Right renal pelvis (tissue), 4 donors: ENCODE results near the gene RAB4A. TPM values are rescaled to one million over a fixed set of nuclear protein-coding genes. Genes with fewer than 3 reads are reported as not detected.
"Not testable (repeated sequence)": the region's sequence is repeated elsewhere in the genome, so short reads cannot be mapped to it uniquely, and the experiment has no call there.

Experiments used
- DNase-seq, 4 donors: peaks; one replicate each; pipeline ENCODE4 v3.0.0-alpha.2; 2013; ENCODE audit warnings: low read depth in 4 of 4, low spot score in 3 of 4, missing footprints in 1 of 4
- polyA plus RNA-seq, 4 donors: library from polyadenylated mRNA; unstranded; fragments of 120-200 nt; gene quantifications; one replicate each; pipeline ENCODE4 v1.2.1, GENCODE V29; 2013; ENCODE audit not compliant: insufficient read length in 4 of 4

RAB4A gene
- polyA plus RNA-seq, 4 donors = 51.9 to 65.9 (median 59.4) TPM

DNA sequence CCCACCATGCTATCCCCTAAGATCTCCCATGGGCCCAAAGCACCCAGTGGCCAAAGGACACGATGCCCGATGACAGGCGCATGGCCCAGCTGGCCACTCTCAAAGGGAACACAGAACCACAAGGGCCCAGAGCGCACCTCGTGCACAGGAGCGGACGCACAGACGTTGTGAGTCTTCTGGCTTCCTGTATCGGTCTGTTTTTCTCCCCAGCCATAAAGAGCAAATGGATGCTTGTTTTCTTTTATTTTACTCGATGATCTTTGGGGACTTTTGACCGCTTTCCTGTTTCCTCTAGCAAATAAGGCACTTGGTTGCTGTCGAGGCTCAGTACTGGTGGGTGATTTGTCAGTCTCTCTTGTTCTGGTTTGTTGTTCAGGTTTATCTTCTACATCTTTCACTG is 55.7 kb downstream of the RAB4A start:
- no peak for DNase-seq

DNA sequence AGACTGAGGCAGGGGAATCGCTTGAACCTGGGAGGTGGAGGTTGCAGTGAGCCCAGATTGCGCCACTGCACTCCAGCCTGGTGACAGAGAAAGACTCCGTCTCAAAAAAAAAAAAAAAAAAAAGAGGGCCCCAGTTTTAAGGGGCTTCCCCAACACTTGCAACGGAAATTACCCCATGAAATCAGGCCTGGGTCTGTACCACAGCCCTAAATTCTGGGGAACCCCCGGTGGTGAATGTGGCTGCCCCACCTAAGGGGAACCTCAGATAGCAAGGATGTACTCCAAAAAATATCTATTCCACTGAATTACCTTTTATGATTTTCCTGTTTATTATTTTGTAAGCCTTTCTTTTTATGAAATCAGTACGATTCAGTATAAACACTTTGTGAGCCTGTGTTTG is 56.9 kb downstream of the RAB4A start:
- DNase-seq = not testable (repeated sequence)

DNA sequence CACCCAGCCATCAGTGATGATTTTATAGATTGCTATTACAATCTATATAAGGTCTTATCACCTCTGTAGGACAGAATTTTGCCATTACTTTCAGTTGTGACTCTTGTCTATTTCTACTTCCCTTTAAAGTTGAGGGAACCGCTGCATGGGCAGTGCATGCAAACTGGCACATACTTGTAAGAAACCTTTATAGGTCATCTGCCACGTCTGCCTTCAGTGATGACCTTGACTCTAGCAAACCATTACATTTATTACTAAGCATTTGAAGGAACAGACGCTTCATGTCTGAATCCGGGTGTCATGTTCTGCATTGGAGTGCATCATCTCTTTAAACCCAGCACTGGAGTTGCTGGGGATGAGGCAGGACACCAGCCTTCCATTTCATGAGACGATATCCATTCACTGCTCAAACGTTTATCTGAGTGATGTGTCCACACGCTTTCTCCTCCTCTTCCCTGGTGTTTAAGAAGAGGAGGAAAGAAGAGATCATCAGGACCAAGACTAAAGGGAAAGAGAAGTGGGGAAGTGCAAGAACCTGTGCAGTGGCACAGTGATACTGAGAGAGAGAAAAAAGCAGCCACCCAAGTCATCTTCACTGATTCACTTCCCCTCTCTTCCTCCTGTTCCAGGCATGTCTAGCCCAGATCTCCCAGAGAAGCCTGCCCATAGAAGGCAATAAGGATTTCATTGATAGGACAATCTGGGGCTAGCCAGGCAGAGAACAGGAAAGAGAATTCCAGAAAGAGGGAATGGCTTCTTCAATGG is 57.9 kb downstream of the RAB4A start:
- no peak for DNase-seq

DNA sequence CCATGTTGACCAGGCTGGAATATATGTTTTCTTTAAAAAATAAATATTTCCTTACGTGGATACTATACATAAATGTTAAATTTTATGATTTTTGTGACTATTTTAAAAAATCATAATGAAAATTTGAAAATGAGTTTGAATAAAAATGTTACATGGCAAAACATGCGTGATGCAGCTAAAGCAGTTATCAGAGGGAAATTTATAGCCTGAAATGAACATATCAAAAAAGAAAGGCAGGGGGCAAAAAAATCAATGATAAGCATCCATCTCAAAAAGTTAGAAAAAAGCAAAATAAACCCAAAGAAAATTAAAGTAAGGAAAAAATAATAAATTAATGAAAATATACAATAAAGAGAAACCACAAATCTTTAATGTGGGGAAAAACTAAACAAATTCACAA is 63.4 kb downstream of the RAB4A start:
- no peak for DNase-seq

DNA sequence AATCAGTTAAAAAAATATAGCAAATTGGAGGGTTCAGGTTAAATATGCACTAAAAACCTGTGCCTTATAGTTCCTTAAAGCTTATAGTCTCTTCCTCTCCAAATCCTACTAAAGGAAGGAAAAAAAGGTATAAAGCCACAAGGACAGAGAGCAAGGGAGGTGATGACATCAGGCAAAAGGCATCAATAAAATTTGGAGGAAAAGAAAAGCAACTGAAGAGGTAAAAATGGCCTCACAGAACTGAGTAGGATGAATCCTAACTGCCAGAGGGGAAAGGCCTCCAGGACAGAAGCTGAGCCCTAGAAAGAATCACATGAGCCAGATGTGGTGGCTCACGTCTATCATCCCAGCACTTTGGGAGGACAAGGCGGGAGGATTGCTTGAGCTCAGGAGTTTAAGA is 63.8 kb downstream of the RAB4A start:
- DNase-seq = no peak

DNA sequence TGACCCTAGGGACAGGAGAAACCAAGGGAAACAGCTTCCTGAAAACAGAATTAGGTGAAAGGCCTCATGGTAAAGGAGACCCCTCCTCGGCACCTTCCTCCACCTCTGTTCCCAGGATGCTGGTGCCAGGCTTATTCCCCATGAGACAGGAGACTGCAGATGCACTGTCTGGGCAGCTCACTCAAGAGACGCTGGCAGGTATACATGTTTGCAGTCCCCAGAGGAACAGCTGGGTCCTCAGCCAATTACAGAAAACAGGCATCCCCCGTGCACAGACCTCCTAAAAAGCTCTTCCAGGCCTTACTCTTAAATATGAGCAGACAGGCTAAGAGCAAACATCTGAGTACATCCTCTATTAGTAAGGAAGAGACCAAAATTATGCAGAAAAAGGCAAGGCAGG is 65.4 kb downstream of the RAB4A start:
- no peak for DNase-seq

DNA sequence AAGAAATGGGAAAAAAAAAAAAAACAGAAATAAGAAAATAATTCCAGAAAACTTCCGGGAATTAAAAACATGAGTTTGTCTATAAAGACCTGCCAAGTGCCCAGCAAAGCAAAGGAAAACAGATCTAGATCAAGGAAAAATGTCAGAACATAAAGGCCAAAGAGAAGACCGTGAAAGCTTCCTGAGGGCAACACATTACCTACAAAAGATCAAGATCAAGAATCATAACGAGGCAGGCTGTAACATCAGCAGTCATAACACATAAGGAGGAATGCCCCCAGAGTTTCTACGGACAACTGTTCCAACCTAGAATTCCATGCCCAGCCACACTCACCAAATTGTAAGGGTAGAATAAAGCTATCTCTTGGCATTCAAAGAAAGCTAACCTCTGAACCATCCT is 68.2 kb downstream of the RAB4A start:
- no peak for DNase-seq

DNA sequence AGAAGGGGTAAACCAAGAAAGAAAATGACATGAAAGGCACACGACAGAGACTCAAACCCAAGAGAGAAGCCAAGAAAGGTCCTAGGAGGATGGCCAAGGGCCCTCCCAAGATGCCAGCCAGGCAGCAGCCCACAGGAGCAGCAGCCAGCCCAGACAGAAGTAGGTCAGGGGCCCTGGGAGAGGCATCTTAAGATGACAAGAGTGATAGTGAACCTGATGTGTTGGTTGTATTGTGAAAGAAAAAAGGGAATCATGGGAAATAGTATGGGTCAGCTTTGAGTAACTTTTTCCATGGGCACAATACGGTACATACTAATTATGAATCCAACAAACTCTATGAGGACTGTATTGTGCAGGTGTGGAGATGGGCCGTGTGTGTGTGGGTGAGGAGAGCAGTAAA is 68.6 kb downstream of the RAB4A start:
- no peak for DNase-seq

DNA sequence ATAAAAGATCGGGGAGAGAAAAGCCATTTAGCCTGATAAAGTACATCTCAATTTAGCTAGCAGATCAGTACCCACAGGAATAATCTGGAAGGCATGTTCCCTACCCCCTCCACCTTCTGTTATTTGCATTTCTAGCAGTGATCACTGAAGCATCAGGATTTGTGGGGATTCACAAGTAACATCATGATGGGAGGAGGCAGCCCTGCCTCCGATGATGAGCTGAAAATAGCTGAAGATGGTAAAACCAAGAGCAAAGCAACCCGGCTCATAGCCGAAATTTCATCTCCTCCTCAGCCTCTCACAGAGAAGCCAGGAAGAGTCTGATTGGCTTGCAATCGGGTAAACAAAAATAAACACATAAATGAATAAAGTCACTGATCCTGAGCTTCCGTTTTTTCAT is 69.6 kb downstream of the RAB4A start:
- DNase-seq = no peak

DNA sequence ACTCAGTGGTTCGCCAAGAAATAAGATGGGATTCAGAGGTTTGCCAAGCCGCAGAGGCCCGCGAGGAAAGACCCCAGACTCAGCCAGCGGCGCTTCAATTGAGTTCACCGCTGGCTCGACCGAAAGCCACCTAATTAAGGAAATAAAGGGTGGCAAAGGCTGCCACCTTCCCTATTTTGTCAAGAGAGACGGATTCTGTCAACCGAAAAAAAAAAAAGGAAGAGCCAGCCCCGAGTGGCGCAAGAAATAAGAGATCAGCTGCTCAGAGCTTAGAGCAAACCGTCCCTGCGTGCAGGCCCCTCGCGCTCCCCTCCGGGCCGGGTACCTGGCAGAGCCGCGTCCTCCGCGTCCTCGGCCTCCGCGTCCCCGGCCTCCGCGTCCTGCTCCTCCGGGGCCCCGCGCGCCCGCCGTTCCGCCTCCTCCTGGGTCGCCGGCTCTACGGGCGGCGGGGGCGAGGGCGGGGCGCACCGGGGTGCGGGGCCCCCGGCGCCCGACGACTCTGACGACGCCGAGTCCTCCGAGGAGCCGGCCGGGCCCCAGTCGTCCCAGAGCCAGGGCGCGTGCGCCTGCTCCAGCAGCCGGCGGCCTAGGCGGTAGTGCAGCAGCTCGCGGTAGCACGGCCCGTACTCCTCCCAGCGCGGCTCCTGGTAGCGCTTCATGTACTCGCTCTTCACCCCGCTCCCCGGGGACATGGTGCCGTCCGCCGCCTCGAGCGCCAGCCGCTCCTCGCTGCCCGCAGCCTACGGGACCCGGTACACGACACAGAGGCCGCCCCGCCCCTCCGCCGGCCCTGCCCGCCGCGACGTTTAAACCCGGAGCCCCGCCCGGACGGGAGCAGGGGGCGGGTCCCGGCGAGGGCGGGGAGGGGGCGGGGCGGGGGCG is 71.1 kb downstream of the RAB4A start:
- DNase-seq = peak in 3 of 4 donors; percentile 64 to 74 (median 71)

DNA sequence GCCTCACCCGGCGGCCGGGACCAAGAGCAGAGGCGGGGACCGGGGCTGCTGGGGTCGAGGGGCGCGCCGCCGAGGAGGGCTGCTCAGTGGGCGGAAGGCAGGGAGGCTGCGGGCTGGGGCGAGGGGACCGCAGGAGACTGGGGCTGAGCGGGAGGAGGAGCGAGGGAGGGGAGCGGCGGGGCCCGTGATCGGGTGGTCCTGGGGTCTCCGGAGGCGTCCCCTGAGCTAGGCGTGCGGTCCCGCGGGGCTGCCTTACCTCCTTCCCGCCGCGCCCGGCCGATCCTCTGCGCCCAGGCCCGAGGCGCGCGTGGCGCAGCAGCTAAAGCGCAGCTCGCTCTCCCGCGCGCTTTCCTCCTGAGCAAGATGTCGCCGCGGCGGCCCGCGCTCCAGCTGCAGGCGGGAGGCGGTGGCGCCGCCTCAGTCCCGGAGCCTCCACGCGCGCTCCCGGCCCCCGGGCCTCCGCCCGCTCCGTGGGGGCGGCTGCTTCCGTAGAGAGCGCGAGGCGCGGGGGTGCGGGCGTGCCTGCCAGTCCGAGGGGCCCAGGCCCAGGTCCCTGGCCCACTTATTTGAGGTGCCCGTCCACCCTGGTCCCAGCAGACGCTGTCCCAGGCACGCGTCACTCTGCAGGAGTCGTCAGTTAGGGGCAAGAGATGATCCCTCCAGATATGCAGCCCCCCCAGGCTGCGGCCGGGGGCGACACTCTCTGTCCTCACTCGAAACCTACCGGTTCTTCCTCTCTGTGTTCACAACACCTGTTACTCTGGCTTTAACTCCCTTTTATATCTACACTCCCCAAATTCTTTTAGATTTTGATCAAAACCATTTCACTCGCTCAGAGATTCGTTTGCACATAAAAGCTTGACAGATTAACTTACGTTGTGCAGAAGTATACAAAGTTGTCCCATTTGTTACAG is 72.0 kb downstream of the RAB4A start, which contains the start of gene CCSAP:
TSS of gene CCSAP (minus strand) at position 392 of the 914 bp plus-strand sequence. CDS start 582 bp downstream, outside the sequence.
- DNase-seq = peak in 3 of 4 donors; percentile 12 to 65 (median 36)

DNA sequence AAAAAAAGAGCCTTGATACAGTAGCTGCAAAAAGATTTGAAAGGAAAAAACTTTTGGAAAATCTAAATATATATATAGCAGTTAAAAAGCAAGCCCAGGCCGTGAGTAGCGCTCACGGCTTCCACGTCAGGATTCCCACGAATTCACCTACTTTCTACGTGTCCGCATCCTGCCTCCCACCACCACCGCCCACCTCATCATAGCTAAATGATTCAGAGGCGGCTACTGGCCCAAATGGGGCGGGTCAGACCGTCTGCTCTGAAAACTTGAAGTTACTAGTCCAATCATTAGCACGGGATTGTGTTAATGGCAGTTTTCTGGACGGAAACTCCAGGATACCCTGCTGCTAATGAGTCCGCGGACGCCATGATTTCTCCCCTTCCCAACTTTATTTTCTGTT is 73.2 kb downstream of the RAB4A start:
- no peak for DNase-seq

DNA sequence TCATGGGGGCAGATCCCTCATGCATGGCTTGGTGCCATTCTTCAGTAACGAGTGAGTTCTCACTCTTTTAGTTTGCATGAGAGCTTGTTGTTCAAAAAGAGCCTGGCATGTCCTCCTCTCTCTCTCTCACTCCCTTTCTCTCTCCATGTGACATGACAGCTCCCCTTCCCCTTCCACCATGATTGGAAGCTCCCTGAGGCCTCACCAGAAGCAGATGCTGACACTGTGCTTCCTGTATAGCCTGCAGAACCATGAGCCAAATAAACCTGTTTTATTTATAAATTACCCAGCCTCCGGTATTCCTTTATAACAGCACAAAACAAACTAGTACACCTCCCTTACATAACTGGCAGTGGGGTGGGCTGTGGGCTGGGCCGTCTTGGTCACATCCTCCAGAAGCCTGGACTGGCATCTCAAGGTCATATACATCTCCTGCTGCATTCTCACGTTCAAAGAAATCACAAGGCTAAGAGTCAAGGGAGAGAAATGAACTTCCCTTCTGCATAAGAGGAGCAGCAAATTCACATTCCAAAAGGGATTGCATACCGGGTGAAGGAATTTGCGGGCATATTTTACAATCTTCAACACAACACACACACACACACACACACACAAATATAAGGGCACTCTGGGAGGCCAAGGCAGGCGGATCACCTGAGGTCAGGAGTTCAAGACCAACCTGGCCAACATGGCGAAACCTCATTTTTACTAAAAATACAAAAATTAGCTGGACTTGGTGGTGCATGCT is 74.2 kb downstream of the RAB4A start:
- DNase-seq = no peak

DNA sequence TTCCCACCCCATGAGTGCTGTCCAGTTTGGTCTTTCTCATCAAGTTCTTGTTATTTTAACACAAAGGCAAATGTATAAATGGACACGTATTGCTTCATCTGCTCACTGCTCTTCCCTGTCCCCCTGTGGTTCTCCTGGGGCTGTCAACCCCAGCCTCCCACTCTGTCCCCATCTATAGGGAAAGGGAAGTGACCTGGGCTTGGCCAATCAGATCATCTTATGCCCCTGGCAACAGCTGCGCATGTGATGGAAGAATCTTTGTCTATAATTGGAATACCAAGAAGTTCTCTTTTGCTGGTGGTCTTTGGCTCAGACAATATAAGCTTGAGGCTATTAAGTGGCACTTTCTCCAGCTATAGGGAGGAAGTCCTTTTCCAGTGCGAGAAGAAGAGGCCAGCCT is 76.6 kb downstream of the RAB4A start:
- no peak for DNase-seq

DNA sequence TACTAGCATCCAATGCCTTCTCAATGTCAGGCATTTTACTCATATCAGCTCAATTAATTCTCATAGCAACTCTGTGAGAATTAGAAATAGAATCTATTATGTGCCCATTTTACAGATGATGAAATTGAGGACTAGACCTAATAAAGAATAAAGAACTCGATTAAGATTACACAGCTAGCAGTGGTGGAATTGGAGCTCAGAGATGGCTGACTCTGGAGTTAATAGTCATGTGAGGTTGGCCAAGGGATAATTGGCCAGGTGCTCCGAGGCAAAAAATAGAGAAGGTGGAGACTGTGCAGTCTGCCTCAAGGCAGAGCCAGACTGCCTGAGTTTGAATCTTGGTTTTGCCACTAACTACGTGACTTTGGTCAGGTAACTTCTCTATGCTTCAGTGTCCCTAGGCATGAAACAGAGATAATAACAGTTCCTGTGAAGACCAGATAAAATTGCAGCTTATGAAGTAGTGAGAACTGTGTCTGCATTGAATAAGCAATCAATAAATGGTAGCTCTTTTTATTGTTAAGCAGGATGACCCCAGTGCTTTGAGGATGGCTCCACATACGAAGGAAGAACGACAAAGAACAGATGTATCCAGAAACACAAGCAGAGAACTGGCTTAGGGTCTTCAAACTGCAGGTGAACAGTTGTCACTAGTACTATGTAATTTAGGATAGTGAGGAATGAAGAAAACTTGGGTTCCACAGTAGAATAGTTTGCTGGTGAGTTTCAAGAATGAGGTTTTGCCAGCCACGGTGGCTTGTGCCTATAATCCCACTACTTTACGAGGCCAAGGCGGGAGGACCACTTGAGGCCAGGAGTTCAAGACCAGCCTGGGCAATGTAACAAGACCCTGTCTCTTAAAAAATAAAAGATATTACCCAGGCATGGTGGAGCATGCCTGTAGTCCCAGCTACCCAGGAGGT is 78.8 kb downstream of the RAB4A start:
- DNase-seq = no peak

DNA sequence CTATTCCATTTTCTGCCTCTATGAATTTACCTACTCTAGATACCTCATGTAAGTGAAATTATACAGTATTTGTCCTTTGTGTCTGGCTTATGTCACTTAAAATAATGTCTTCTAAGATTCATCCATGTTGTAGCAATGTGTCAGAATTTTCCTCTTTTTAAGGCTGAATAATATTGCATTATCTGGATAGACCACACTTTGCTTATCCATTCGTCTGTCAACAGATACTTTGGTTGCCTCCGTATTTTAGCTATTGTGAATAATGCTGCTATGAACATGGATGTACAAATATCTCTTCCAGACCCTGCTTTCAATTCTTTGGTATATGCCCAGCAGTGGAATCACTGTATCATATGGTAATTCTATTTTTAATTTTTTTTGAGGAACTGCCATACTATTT is 82.1 kb downstream of the RAB4A start:
- no peak for DNase-seq

DNA sequence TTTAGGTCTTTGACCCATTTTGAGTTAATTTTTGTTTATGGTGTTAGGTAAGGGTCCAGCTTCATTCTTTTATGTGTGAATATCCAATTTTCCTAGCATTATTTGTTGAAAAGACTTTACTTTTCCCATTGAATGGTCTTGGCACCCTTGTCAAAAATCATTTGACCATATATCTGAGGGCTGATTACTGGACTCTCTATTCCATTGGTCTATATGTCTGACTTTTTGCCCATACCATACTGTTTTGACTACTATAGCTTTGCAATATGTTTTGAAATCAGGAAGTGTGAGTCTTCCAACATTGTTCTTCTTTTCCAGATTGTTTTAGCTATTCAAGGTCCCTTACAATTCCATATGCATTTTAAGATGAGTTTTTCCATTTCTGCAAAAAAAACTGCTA is 83.3 kb downstream of the RAB4A start:
- no peak for DNase-seq
